Measurements from ENCODE around the gene PDE6B. TPM values are rescaled to one million over a fixed set of nuclear protein-coding genes. Genes with fewer than 3 reads are reported as not detected.

PDE6B gene
- total and polyA plus RNA-seq, 2 of the 13 experiments (the other 11 are each of a cell fraction or from before 2014, with no cell fraction given) = 0.38 to 0.40 TPM

DNA sequence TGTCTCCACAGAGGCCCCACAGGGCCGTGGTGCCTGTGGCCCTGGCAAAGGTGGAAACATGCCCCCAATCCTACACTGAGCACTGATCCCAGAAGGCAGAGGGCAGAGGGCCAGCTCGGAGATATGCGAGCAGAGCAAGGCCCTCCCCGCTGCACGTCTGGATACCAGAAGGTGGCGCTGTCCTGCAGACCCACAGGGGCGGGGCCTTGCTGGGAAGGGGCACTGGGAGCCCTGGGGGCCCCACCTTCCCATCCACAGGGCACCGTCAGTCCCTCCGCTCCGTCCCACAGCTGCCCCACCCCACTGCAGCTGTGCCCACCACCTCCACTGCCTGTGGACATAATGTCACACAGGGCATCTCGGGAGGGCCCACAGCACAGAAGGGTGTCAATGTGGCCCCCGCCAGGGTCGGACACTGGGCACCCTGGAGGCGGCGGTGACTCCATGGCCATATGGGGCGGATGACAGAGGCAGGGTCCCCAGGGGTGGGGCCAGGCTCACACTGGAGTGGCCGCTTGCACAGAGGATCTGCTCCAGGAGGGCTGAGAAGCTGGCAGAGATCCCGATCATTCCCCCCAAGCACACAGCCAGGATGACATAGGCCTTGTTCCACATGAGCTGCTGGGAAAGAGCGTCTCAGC is 58.7 kb downstream of the PDE6B start (continued):
- 0 out of 2 replicates have a peak, but pooled peaks have one; percentile 35 for TF ChIP-seq ZNF609 (CRISPR knock-in tag; IDR thresholded peaks at IDR 0.05; ENCODE audit: borderline replicate concordance)
- no peak for TF ChIP-seq HNRNPK (IDR thresholded peaks at IDR 0.05; ENCODE audit: low read depth, low read length, poor library complexity, severe bottlenecking)
- TF ChIP-seq ELF3 (CRISPR knock-in tag; IDR thresholded peaks at IDR 0.05) = peak; percentile 31; the same call in 1 of the 2 replicates
- TF ChIP-seq, protein P1, sequence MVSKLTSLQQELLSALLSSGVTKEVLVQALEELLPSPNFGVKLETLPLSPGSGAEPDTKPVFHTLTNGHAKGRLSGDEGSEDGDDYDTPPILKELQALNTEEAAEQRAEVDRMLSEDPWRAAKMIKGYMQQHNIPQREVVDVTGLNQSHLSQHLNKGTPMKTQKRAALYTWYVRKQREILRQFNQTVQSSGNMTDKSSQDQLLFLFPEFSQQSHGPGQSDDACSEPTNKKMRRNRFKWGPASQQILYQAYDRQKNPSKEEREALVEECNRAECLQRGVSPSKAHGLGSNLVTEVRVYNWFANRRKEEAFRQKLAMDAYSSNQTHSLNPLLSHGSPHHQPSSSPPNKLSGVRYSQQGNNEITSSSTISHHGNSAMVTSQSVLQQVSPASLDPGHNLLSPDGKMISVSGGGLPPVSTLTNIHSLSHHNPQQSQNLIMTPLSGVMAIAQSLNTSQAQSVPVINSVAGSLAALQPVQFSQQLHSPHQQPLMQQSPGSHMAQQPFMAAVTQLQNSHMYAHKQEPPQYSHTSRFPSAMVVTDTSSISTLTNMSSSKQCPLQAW (CRISPR knock-in tag; IDR thresholded peaks at IDR 0.05) = peak; percentile 84
- no peak for TF ChIP-seq ZNF709 (CRISPR knock-in tag; IDR thresholded peaks at IDR 0.05)
- no peak for TF ChIP-seq GZF1 (CRISPR knock-in tag; IDR thresholded peaks at IDR 0.05)
- TF ChIP-seq ZNF891 (CRISPR knock-in tag; IDR thresholded peaks at IDR 0.05) = 0 out of 2 replicates have a peak, but pooled peaks have one; percentile 42
- TF ChIP-seq, protein P2, sequence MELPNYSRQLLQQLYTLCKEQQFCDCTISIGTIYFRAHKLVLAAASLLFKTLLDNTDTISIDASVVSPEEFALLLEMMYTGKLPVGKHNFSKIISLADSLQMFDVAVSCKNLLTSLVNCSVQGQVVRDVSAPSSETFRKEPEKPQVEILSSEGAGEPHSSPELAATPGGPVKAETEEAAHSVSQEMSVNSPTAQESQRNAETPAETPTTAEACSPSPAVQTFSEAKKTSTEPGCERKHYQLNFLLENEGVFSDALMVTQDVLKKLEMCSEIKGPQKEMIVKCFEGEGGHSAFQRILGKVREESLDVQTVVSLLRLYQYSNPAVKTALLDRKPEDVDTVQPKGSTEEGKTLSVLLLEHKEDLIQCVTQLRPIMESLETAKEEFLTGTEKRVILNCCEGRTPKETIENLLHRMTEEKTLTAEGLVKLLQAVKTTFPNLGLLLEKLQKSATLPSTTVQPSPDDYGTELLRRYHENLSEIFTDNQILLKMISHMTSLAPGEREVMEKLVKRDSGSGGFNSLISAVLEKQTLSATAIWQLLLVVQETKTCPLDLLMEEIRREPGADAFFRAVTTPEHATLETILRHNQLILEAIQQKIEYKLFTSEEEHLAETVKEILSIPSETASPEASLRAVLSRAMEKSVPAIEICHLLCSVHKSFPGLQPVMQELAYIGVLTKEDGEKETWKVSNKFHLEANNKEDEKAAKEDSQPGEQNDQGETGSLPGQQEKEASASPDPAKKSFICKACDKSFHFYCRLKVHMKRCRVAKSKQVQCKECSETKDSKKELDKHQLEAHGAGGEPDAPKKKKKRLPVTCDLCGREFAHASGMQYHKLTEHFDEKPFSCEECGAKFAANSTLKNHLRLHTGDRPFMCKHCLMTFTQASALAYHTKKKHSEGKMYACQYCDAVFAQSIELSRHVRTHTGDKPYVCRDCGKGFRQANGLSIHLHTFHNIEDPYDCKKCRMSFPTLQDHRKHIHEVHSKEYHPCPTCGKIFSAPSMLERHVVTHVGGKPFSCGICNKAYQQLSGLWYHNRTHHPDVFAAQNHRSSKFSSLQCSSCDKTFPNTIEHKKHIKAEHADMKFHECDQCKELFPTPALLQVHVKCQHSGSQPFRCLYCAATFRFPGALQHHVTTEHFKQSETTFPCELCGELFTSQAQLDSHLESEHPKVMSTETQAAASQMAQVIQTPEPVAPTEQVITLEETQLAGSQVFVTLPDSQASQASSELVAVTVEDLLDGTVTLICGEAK (IDR thresholded peaks at IDR 0.05) = no peak
- TF ChIP-seq, protein P2 (CRISPR knock-in tag; IDR thresholded peaks at IDR 0.05) = peak; percentile 35; the same call in 1 of the 2 replicates
- peak; percentile 35; the same call in 1 of the 2 replicates for TF ChIP-seq KAT8 (CRISPR knock-in tag; IDR thresholded peaks at IDR 0.05)
- no peak for TF ChIP-seq NRL (CRISPR knock-in tag; IDR thresholded peaks at IDR 0.05; ENCODE audit: borderline replicate concordance)
- no peak for TF ChIP-seq SOX13 (IDR thresholded peaks at IDR 0.05)
- peak in 1 of 2 experiments; percentile 50; a peak in 2 of 4 replicates for TF ChIP-seq SOX13 (CRISPR knock-in tag; conservative IDR thresholded peaks at IDR 0.05 in 1 of 2, IDR thresholded peaks at IDR 0.05 in 1 of 2)
